K562 (cell line): Measurements from ENCODE around the gene ALDOC. TPM values are rescaled to one million over a fixed set of nuclear protein-coding genes. Genes with fewer than 3 reads are reported as not detected.

Source experiments
- ATAC-seq: fragments of 200-7000 bp; cut with Tn5 transposase; 3 replicates; pipeline ENCODE4 v1.9.1; 2020; ENCODE audit warnings: moderate library complexity
- BruUV-seq: library from RNA; stranded (reverse); fragments of 400-500 nt; replicated peaks from 2 replicates; lab custom pipeline; 2021; lab: Mats Ljungman, UMichigan
- CTCF ChIA-PET: fragments of 300-600 bp; formaldehyde crosslinking; extraction: SDS; loops from one replicate; lab custom pipeline; 2021; ENCODE audit warnings: low intra/inter-chr PET ratio; lab: Yijun Ruan, JAX
- POLR2A ChIA-PET: fragments of 300-600, 350-650 bp; sonication (Branson Sonifier 250); formaldehyde crosslinking; extraction: SDS; loops from one replicate; lab custom pipeline; 2021; ENCODE audit warnings: antibody characterized with exemption, inconsistent platforms; lab: Yijun Ruan, JAX
- DNase-seq, 4 experiments: peaks; one replicate each; pipeline versions ENCODE4 v3.0.0 to v3.0.0-alpha.2; 2011 to 2018; ENCODE audit warnings: low spot score in 3 of 4, mixed read lengths in 3 of 4; ENCODE audit errors: extremely low read depth in 1 of 4
- FAIRE-seq: peaks from 2 replicates; lab custom pipeline; 2011; peaks lifted over from hg19 to GRCh38; lab: Jason Lieb, UNC
- H2AFZ ChIP-seq: 2 replicates; pipeline ENCODE4 v1.6.0; 2011; ENCODE audit warnings: low read depth, low read length, control low read depth, inconsistent platforms
- H3K27ac ChIP-seq: fragments of 200-600 bp; 3 replicates; pipeline ENCODE4 v1.8.0; 2011; ENCODE audit warnings: low read depth, mild to moderate bottlenecking, control low read depth, inconsistent platforms, low read length, moderate library complexity, mixed read lengths; ENCODE audit errors: extremely low read depth
- H3K27me3 ChIP-seq, 2 experiments: fragments of 300-600 bp in 1 of 2; 2 replicates in 1 of 2; 3 replicates in 1 of 2; pipeline versions ENCODE4 v1.6.0 to v1.8.0; 2011; ENCODE audit warnings: inconsistent platforms in 2 of 2, low read length in 2 of 2, mild to moderate bottlenecking in 1 of 2, mixed read lengths in 1 of 2, moderate library complexity in 1 of 2; ENCODE audit not compliant: control insufficient read depth in 2 of 2, insufficient read depth in 2 of 2
- H3K36me3 ChIP-seq: fragments of 300-600 bp; 3 replicates; pipeline ENCODE4 v1.8.0; 2011; ENCODE audit warnings: mild to moderate bottlenecking, low read length, inconsistent platforms; ENCODE audit not compliant: control insufficient read depth, insufficient read depth
- H3K4me1 ChIP-seq, 2 experiments: fragments of 200-600 bp in 1 of 2; replicated peaks in 1 of 2; 2 replicates in 1 of 2; 3 replicates in 1 of 2; pipeline versions ENCODE4 v1.5.1 to v1.8.0; 2011; ENCODE audit warnings: inconsistent platforms in 2 of 2, low read length in 2 of 2, mild to moderate bottlenecking in 1 of 2, mixed read lengths in 1 of 2, moderate library complexity in 1 of 2; ENCODE audit not compliant: control insufficient read depth in 2 of 2, insufficient read depth in 2 of 2
- H3K4me2 ChIP-seq: 2 replicates; pipeline ENCODE4 v1.6.1; 2011; ENCODE audit warnings: low read length, control low read depth, inconsistent platforms, mixed read lengths; ENCODE audit not compliant: insufficient read depth
- H3K4me3 ChIP-seq: fragments of 200-600 bp; sonication (generic), shearing (Covaris generic); 2 replicates; pipeline ENCODE4 v1.5.1; 2016; ENCODE audit warnings: control low read depth, inconsistent platforms
- H3K79me2 ChIP-seq: fragments of 200-600 bp; 3 replicates; pipeline ENCODE4 v1.8.0; 2011; ENCODE audit warnings: low read length, inconsistent platforms; ENCODE audit not compliant: control insufficient read depth, insufficient read depth
- H3K9ac ChIP-seq, 2 experiments: 2 replicates each; pipeline versions ENCODE4 v1.6.0 to v1.6.1; 2011; ENCODE audit warnings: low read depth in 2 of 2, low read length in 2 of 2, control low read depth in 1 of 2, inconsistent platforms in 1 of 2, mild to moderate bottlenecking in 1 of 2, mixed read lengths in 1 of 2; ENCODE audit not compliant: insufficient read depth in 1 of 2
- H3K9me1 ChIP-seq: one replicate; pipeline ENCODE4 v1.6.0; 2011; ENCODE audit warnings: inconsistent platforms, mild to moderate bottlenecking, low read length, moderate library complexity; ENCODE audit not compliant: control insufficient read depth, insufficient read depth
- H3K9me3 ChIP-seq: replicated peaks from 2 replicates; pipeline ENCODE4 v1.5.1; 2011; ENCODE audit warnings: low read depth, low read length, inconsistent platforms; ENCODE audit not compliant: control insufficient read depth, insufficient read depth
- H4K20me1 ChIP-seq: replicated peaks from 2 replicates; pipeline ENCODE4 v1.6.1; 2011; ENCODE audit warnings: low read length, inconsistent platforms, mixed read lengths; ENCODE audit not compliant: control insufficient read depth, insufficient read depth
- C11orf30 ChIP-seq: fragments of 450-650 bp; IDR thresholded peaks from 2 replicates; pipeline ENCODE4 v1.6.1; 2016; ENCODE audit warnings: low read depth, mild to moderate bottlenecking
- CEBPB ChIP-seq: fragments of 450-650 bp; IDR thresholded peaks from 2 replicates; pipeline ENCODE4 v1.6.1; 2016; ENCODE audit warnings: missing genetic modification characterization, missing compliant biosample characterization
- CEBPG ChIP-seq, 3 experiments: fragments of 200-800 bp in 1 of 3; sonication (Bioruptor generic) in 1 of 3; sonication (generic) in 1 of 3; formaldehyde crosslinking in 1 of 3; IDR thresholded peaks in 2 of 3; conservative IDR thresholded peaks in 1 of 3; 2 replicates each; pipeline versions ENCODE4 v1.6.1 to v1.8.0; 2016 to 2022; ENCODE audit warnings: missing compliant biosample characterization in 2 of 3, missing genetic modification characterization in 2 of 3, mild to moderate bottlenecking in 1 of 3, missing genetic modification reagents in 1 of 3
- GATA2 ChIP-seq: sonication (generic); formaldehyde crosslinking; IDR thresholded peaks from 2 replicates; pipeline ENCODE4 v1.4.0; 2020; ENCODE audit warnings: mild to moderate bottlenecking, missing genetic modification reagents
- MYC ChIP-seq, 2 experiments: fragments of 250-450 bp in 1 of 2; sonication (Bioruptor Pico) in 1 of 2; IDR thresholded peaks; 2 replicates each; pipeline versions ENCODE4 v1.5.1 to v1.6.1; 2012 to 2021; ENCODE audit warnings: low read depth in 2 of 2, borderline replicate concordance in 1 of 2, improper control_type of control experiment in 1 of 2, low read length in 1 of 2, mild to moderate bottlenecking in 1 of 2, moderate library complexity in 1 of 2
- SRSF1 ChIP-seq: fragments of 200-400 bp; formaldehyde crosslinking; IDR thresholded peaks from 2 replicates; pipeline ENCODE4 v1.6.1; 2017; ENCODE audit warnings: mild to moderate bottlenecking, low read depth, low read length, moderate library complexity
- WGBS: fragments of 100-300 bp; shearing (Covaris generic); methylation state at CpG from one replicate; pipeline ENCODE4 v1.1.6; 2016; ENCODE audit warnings: low coverage, mixed read lengths; ENCODE audit not compliant: insufficient coverage; ENCODE audit errors: missing lambda C conversion rate; 5-methylcytosine and 5-hydroxymethylcytosine counted together
- in situ Hi-C: fragments of 300-500 bp; cut with MboI; formaldehyde crosslinking; loops from 4 replicates; pipeline ENCODE4 v1.15.0; 2018; ENCODE audit warnings: inconsistent platforms, mixed read lengths
- intact Hi-C: fragments of 100-400 bp; cut with micrococcal nuclease; formaldehyde crosslinking; loops from 2 replicates; pipeline ENCODE4 v1.14.2; 2022
- polyA plus RNA-seq, 8 experiments: library from polyadenylated mRNA; depleted of rRNA in 4 of 8; stranded (reverse) in 5 of 8; unstranded in 3 of 8; fragments of >200 nt; fragmentation: Nextera tagmentation in 2 of 8; fragmentation: Illumina TruSeq in 1 of 8; extraction: Ambion mirVana in 2 of 8; extraction: Trizol in 1 of 8; gene quantifications; 2 replicates each; pipeline versions ENCODE4 v1.2.1 to v1.2.3, GENCODE V29; 2011 to 2014; ENCODE audit warnings: inconsistent platforms in 1 of 8, missing spikeins in 1 of 8
- total RNA-seq, 7 experiments: library from RNA; depleted of rRNA in 6 of 7; stranded (reverse); fragments of >200 nt in 6 of 7; fragmentation: Illumina TruSeq in 2 of 7; extraction: Trizol in 2 of 7; gene quantifications; 2 replicates each; pipeline versions ENCODE4 v1.2.1 to v1.2.3, GENCODE V29; 2011 to 2021; ENCODE audit warnings: low replicate concordance in 1 of 7

Gene ALDOC
- total and polyA plus RNA-seq, 9 of the 15 experiments (the other 6 are each of a cell fraction or from before 2014, with no cell fraction given) = 43.2 to 263 (median 99.2) TPM

GRCh38 chr17:28622186-28622585 lies 45.5 kb upstream of the ALDOC start:
- Histone ChIP-seq H3K27ac (no peak overlapping the region), H3K4me1 (no peaks in the 10 kb centered on the region), H3K9ac (no peak overlapping the region), H2AFZ (no peak overlapping the region), H3K27me3 (no peaks in the 10 kb centered on the region), H4K20me1 (no peaks in the 10 kb centered on the region), H3K9me3 (no peaks in the 10 kb centered on the region), H3K79me2 (no peaks in the 10 kb centered on the region), H3K36me3 (peaks cover 97% of the 10 kb centered on the region), H3K4me3 (no peak overlapping the region), H3K4me2 (no peak overlapping the region), H3K9me1 (no peaks in the 10 kb centered on the region)
- FAIRE-seq = no peak
- TF ChIP-seq C11orf30 = no peak
- TF ChIP-seq GATA2 (CRISPR knock-in tag) = no peak
- ChIA-PET POLR2A (interaction anchor here (0.6 to 1.7 kb wide), 3 partner anchors 8 to 22 kb away, joined by 3 to 5 read pairs (median 3); no protein-coding TSS in a partner anchor), CTCF (no interaction called here)
- intact Hi-C loops (no loop called here), in situ Hi-C loops (no loop called here)
- DNase-seq = no peak
- ATAC-seq = no peak
- BruUV-seq = no TSS peak
- WGBS = 78% methylated on average over 3 of the region's 3 CpGs

DNA sequence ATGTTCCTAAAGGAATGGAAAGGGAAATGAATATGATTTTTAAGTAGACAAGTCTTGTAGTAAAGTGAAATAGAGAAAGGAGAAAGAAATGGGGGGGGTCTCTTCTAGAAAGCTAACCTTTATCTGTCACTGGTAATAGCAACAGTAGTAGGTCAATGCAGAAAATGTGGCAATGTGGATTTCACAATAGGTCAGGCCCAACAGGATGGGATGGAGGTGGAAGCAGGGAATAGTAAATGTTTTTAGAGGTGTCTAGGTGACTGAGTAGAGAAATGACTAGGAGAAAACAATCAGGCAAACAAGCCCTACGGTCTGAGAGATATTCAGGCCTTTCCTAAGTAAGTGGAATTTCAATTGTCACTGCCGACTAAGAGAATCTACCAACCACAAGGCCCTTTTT lies 43.3 kb upstream of the ALDOC start:
- TF ChIP-seq MYC (IDR thresholded peaks at IDR 0.05; ENCODE audit: low read depth, low read length) = no peak
- no peak for TF ChIP-seq MYC (CRISPR knock-in tag; IDR thresholded peaks at IDR 0.05; ENCODE audit: borderline replicate concordance, low read depth)
- TF ChIP-seq CEBPB (tag) = peak; percentile 54
- no peak for TF ChIP-seq CEBPG (CRISPR knock-in tag; IDR thresholded peaks at IDR 0.05)
- 0 out of 4 replicates have a peak, but pooled peaks of 1 of the 2 experiments have one; percentile 12 for TF ChIP-seq CEBPG (tag; conservative IDR thresholded peaks at IDR 0.05 in 1 of 2, IDR thresholded peaks at IDR 0.05 in 1 of 2)
- TF ChIP-seq SRSF1 = no peak
- ATAC-seq (no peak), FAIRE-seq (no peak), DNase-seq (no peak)
- Histone ChIP-seq H3K27ac (no peak overlapping the region), H3K4me2 (no peak overlapping the region), H3K27me3 (no peaks in the 10 kb centered on the region), H3K36me3 (peaks cover 99% of the 10 kb centered on the region), H3K79me2 (no peaks in the 10 kb centered on the region), H3K4me1 (no peaks in the 10 kb centered on the region), H3K9me3 (no peaks in the 10 kb centered on the region), H3K4me3 (no peak overlapping the region), H4K20me1 (no peaks in the 10 kb centered on the region), H2AFZ (no peak overlapping the region), H3K9me1 (no peaks in the 10 kb centered on the region), H3K9ac (no peak overlapping the region)
- intact Hi-C loops = no loop called here
- in situ Hi-C loops = no loop called here
- no TSS peak for BruUV-seq
- WGBS = 95% methylated on average over 2 of the region's 2 CpGs
- CTCF ChIA-PET = interaction anchor here (0.6 kb wide), 1 partner anchor 68 kb away, joined by 6 read pairs; the partner anchor contains the start of gene UNC119
- POLR2A ChIA-PET = interaction anchor here (0.6 to 2.6 kb wide), 10 partner anchors 8 to 32 kb away, joined by 3 to 10 read pairs (median 4); partner anchors contain the start of gene SPAG5
